Measurements from ENCODE around the gene PDE1A.

GRCh38 chr2:182299632-182300031 lies 127.2 kb downstream of the PDE1A start:
- TF ChIP-seq CTCF (IDR thresholded peaks at IDR 0.05) = no peak
- no peak for TF ChIP-seq POLR2A (IDR thresholded peaks at IDR 0.05)
